Smooth muscle cell (in vitro differentiated cells): ENCODE data around the gene ADD1. TPM values are rescaled to one million over a fixed set of nuclear protein-coding genes. Genes with fewer than 3 reads are reported as not detected.

Experiments used
- DNase-seq: peaks from one replicate; lab custom pipeline; 2025; ENCODE audit not compliant: unreplicated experiment; lab: John Stamatoyannopoulos, UW
- H2AFZ ChIP-seq: fragments of 200-600 bp; sonication (generic); 2 replicates; pipeline ENCODE4 v1.6.0; 2016; ENCODE audit warnings: antibody characterized with exemption, low read depth, mild to moderate bottlenecking
- H3F3A ChIP-seq: fragments of 200-600 bp; sonication (generic); 2 replicates; pipeline ENCODE4 v1.6.0; 2017; ENCODE audit warnings: antibody characterized with exemption, low read depth
- H3K27ac ChIP-seq: fragments of 200-600 bp; sonication (generic); 2 replicates; pipeline ENCODE4 v1.5.1; 2016; ENCODE audit warnings: low read depth, mild to moderate bottlenecking
- H3K27me3 ChIP-seq: fragments of 200-600 bp; sonication (generic); 2 replicates; pipeline ENCODE4 v1.6.1; 2016; ENCODE audit warnings: low read depth, mild to moderate bottlenecking
- H3K36me3 ChIP-seq: fragments of 200-600 bp; sonication (generic); 2 replicates; pipeline ENCODE4 v1.5.1; 2016; ENCODE audit warnings: low read depth
- H3K4me1 ChIP-seq: fragments of 200-600 bp; sonication (generic); 2 replicates; pipeline ENCODE4 v1.5.1; 2016; ENCODE audit warnings: low read depth
- H3K4me2 ChIP-seq: fragments of 200-600 bp; sonication (generic); 2 replicates; pipeline ENCODE4 v1.6.0; 2016; ENCODE audit warnings: mild to moderate bottlenecking
- H3K4me3 ChIP-seq: fragments of 200-600 bp; sonication (generic); 2 replicates; pipeline ENCODE4 v1.5.1; 2016; ENCODE audit warnings: mild to moderate bottlenecking
- H3K79me2 ChIP-seq: fragments of 200-600 bp; sonication (generic); 2 replicates; pipeline ENCODE4 v1.6.0; 2016; ENCODE audit warnings: low read depth, mild to moderate bottlenecking
- H3K9ac ChIP-seq: fragments of 200-600 bp; sonication (generic); 2 replicates; pipeline ENCODE4 v1.6.0; 2016; ENCODE audit warnings: low read depth
- H3K9me3 ChIP-seq: fragments of 200-600 bp; sonication (generic); replicated peaks from 2 replicates; pipeline ENCODE4 v1.5.1; 2016; ENCODE audit warnings: low read depth
- H4K20me1 ChIP-seq: fragments of 200-600 bp; sonication (generic); 2 replicates; pipeline ENCODE4 v1.6.0; 2016; ENCODE audit warnings: low read depth
- CTCF ChIP-seq: fragments of 200-600 bp; sonication (generic); IDR thresholded peaks from 2 replicates; pipeline ENCODE4 v1.5.1; 2017; ENCODE audit warnings: borderline replicate concordance, mild to moderate bottlenecking, antibody characterized with exemption; ENCODE audit not compliant: insufficient read depth, poor library complexity, severe bottlenecking
- WGBS: methylation state at CpG from one replicate; pipeline ENCODE4 v1.1.7; 2016; ENCODE audit warnings: low lambda C conversion rate; 5-methylcytosine and 5-hydroxymethylcytosine counted together
- polyA plus RNA-seq: library from polyadenylated mRNA; unstranded; fragments of >200 nt; fragmentation: Nextera tagmentation; extraction: Ambion mirVana; gene quantifications from 2 replicates; pipeline ENCODE4 v1.2.1, GENCODE V29; 2016
- total RNA-seq: library from RNA; depleted of rRNA; stranded (reverse); fragments of >200 nt; gene quantifications from 2 replicates; pipeline ENCODE4 v1.2.3, GENCODE V29; 2014

ADD1 gene
- total and polyA plus RNA-seq, 2 experiments from 2014 or later = 109 to 175 TPM

GRCh38 chr4:2961811-2962441 is 118.3 kb downstream of the ADD1 start:
- Histone ChIP-seq H3K9ac (peak overlapping the region; percentile 96), H3K27me3 (no peaks in the 10 kb centered on the region), H3K4me3 (peak overlapping the region; percentile 90), H4K20me1 (peaks cover 44% of the 10 kb centered on the region), H3K79me2 (peaks cover 66% of the 10 kb centered on the region), H3K4me2 (peak overlapping the region; percentile 88), H3K9me3 (no peaks in the 10 kb centered on the region), H2AFZ (no peak overlapping the region), H3K4me1 (peaks cover 32% of the 10 kb centered on the region), H3F3A (peaks cover 19% of the 10 kb centered on the region), H3K36me3 (no peaks in the 10 kb centered on the region), H3K27ac (peak overlapping the region; percentile 92)
- 62% methylated on average over 14 of the region's 14 CpGs for WGBS
- TF ChIP-seq CTCF = no peak
- DNase-seq = no peak

- 1% methylated on average over 40 of the region's 40 CpGs for WGBS
- Histone ChIP-seq H3K9ac (peak overlapping the region; percentile 96), H3K4me2 (peak overlapping the region; percentile 88), H3K4me3 (peak overlapping the region; percentile 90), H4K20me1 (peaks cover 38% of the 10 kb centered on the region), H3K36me3 (no peaks in the 10 kb centered on the region), H3K27me3 (no peaks in the 10 kb centered on the region), H2AFZ (peak overlapping the region; percentile 90), H3K79me2 (peaks cover 62% of the 10 kb centered on the region), H3K9me3 (no peaks in the 10 kb centered on the region), H3K27ac (peak overlapping the region; percentile 92), H3F3A (peaks cover 15% of the 10 kb centered on the region), H3K4me1 (peaks cover 32% of the 10 kb centered on the region)
- peak; percentile 58 for DNase-seq
- TF ChIP-seq CTCF = no peak
Observed at GRCh38 chr4:2962614-2963174, 119.0 kb downstream of the ADD1 start.

GRCh38 chr4:2963175-2963965 is 119.7 kb downstream of the ADD1 start, which contains the start of the genes GRK4 and NOP14:
Gene GRK4, plus strand, starts transcription at chr4:2963571. Its CDS starts 500 bp downstream, at chr4:2964071.
Gene NOP14, minus strand, starts transcription at chr4:2963406. Its CDS starts 87 bp downstream, at chr4:2963319.
- TF ChIP-seq CTCF = no peak
- peaks cover 31% of the 10 kb centered on the region for H4K20me1 ChIP-seq
- H3K27ac ChIP-seq = peak within 1 kb of the TSS; percentile 92
- no peaks in the 10 kb centered on the region for H3K9me3 ChIP-seq
- no peaks in the 10 kb centered on the region for H3K36me3 ChIP-seq
- peaks cover 25% of the 10 kb centered on the region for H3K4me1 ChIP-seq
- WGBS = under 1% methylated on average over 80 of the region's 105 CpGs
- peaks cover 55% of the 10 kb centered on the region for H3K79me2 ChIP-seq
- peak within 1 kb of the TSS; percentile 90 for H3K4me3 ChIP-seq
- H3F3A ChIP-seq = peaks cover 10% of the 10 kb centered on the region
- peak; percentile 78 for DNase-seq
- H3K27me3 ChIP-seq = no peaks in the 10 kb centered on the region
- H3K9ac ChIP-seq = peak within 1 kb of the TSS; percentile 96
- peak within 1 kb of the TSS; percentile 88 for H3K4me2 ChIP-seq
- peak within 1 kb of the TSS; percentile 90 for H2AFZ ChIP-seq
